CD4-positive, alpha-beta T cell treated with Interleukin-21 for 1 hour (primary cell): ENCODE measurements around the gene CKS1B.
A peak's percentile ranks its signal among the peaks of the same experiment; 100 is the strongest.

Experiments used
- DNase-seq: peaks from one replicate; pipeline ENCODE4 v3.0.0-alpha.2; 2020

CKS1B gene

DNA sequence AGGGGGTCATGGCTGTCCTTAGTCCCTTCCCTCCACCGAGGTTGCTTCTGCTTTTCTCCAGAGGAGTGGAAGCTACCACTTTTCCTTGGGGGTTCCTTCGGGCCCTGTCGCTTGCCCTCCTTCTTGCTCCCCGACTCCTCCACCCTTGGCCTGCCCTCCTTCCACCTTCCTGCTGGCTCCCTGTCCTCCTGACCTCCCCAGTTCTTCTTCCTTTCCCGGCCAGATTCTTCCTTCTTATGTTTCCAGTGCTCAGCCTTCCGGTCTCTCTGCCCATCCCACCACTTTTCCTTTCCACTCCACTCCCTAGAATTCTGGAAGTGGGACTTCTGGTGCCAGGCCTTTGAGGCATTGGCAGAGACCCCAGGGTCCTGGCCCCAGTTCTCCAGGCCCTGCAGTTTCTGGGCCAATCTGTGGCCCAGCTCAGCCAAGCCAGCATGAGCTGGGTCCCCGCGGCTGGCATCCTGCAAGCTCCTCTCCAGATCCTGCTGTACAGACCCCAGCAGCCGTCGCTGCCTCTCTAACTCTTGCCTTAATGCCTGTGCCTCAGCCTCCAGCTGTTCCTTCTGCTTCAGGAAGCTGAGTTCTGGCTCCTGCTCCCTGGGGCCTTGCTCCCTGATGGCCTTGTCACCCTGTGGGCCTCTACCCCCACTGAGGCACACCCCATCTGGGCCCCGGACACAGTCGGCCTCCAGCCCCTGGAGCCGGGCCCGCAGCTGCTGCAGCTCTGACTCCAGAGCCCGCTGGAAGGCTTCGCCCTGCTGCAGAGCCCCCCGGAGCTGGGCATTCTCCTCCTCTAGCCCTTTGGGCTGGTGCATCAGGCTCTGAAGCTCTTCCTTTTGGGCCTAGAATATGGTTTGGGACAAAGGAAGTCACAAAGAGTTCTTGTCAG is 28.3 kb upstream of the CKS1B start:
- no peak for DNase-seq

DNA sequence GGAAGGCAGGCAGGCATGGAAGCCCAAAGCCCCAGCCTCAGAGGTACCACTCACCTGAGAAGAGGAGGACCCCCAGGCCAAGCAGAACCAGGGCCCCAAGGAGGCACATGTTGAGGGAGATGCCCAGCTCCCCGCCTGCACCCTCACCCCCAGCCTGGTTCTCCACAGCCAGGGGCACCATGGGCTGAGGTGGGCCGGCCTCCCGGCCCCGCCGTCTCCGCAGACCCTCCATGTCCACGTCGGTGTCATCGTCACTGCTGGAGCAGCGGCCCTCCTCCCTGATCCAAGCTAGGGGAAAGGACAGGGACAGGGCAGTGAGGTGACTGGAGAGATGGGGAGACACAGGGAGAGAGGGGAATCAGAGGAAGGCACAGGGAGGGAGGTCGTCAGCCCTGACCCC is 26.4 kb upstream of the CKS1B start:
- no peak for DNase-seq

GRCh38 chr1:154951901-154952657 is 22.4 kb upstream of the CKS1B start:
- peak; percentile 81 for DNase-seq

DNA sequence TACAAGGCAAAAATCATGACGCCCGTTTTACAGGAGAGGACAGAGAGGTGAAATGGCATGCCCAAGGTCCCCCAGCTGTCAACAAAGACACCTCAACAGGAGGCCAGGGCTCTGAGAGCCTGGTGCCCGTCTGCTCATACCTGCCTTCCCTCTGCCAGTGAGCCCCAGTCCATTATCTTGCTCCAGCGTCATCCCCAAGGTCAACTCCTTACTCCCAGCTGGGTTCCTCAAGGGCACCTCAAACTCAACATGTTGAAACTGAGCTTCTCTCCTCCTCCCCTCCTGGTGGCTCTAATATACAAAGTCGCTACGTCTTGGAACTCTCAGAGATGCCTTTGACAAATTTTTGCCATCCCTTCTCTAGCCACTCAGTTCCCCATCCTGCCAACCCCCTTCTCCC is 21.8 kb upstream of the CKS1B start:
- no peak for DNase-seq

- DNase-seq: peak; percentile 34
Observed at GRCh38 chr1:154953611-154954038, 20.9 kb upstream of the CKS1B start.

GRCh38 chr1:154954541-154954940 is 19.9 kb upstream of the CKS1B start:
- DNase-seq: peak; percentile 24

- DNase-seq: peak; percentile 99
Observed at GRCh38 chr1:154955039-154955717, 19.3 kb upstream of the CKS1B start.

DNA sequence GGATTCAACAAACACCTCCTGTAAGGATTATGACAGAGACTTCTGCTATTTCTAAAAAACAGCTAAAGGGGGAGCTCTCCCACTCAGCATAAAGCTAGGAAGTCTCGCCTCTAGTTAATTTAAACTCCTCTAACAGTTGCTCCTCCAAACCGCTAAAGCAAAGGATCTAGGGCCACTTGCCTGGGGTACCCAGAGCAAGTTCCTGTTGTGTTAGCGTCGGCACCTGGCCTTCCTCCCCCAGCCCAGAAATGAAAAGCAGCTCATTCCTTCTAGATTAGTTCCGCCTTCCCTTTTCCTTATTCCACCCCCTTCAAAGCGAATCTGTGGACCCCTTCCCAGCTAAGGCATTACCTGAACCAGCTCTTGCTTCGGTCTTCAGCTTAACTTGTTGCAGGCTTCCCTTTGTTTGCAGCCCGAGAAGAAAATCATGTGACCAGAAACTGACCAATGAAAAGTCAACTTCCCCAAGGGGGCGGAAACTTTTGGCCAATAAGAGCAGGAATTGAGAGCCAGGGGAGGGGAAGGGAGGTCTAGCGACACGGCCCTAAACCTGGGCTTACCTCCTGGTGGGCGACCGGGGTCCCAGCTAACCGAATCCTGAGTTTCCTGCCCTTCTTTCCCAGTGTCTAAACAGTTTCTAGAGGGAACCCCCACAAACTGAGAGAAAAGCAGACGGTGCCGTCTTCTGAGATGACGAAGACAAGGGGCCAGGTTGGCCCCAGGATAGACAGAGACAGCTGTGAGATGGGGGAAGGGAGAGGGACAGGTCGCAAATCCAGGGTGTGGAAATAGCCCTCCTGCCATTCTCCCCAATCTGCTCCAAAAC is 18.6 kb upstream of the CKS1B start, which contains the start of gene PBXIP1:
TSS of gene PBXIP1 (minus strand) at position 382 of the 826 bp plus-strand sequence. CDS start 2,378 bp downstream, outside the sequence.
- DNase-seq: peak; percentile 96

- no peak for DNase-seq
Observed at GRCh38 chr1:154956544-154956941, 17.9 kb upstream of the CKS1B start.

- DNase-seq: no peak
Observed at GRCh38 chr1:154957091-154957657, 17.3 kb upstream of the CKS1B start.

GRCh38 chr1:154958036-154958435 is 16.4 kb upstream of the CKS1B start:
- DNase-seq: no peak

DNA sequence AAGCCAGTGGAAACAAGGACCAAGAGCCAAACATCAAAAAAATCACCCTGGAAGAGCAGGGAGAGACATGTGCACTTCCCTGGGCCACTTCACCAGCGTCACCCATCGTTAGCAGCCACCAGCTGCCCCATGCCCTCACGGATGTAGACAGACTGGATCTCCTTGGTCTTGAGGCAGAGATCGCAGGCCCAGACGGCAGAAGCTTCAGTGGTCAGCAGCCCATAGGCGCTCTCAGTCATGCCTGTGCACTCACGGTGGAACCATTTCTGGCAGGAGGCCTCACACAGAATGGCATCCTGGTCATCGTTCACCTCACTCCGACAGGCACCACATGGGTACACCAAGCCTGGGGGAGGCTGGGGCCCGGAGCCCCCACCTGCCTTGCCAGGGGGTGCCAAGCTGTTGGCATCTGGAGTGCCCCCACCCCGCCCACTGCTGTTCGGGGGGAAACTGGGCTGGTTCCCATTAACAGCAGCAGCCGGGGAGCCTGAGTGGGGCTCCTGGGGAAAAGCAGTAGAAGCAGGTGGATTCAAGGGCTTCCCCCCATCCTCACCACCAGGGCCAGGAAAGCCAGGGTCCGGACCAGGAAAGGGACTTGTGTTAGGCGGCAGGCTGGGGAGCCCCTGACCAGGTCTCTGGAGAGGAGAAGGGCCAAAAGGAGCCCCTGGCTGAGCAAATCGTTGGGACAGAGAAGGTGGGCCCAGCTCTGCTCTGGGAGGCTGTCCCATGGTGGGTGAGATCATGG is 15.6 kb upstream of the CKS1B start:
- no peak for DNase-seq

DNA sequence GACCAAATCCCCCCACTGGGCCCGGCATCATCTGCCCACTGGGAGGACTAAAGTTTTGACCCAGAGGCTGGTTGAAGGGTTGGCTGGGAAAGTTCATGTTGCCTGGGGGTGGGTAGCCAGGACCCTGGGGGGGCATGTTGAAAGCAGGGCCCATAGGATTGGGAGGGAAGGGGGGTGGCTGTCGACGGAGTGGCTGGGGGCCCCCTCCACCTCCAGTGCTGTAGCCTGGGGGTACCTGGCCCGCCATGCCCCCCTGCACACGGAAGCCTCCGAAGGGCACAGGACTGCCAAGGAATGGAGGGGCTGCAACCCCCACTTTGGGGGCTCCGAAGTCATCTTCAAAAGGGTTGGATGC is 15.1 kb upstream of the CKS1B start:
- no peak for DNase-seq

DNA sequence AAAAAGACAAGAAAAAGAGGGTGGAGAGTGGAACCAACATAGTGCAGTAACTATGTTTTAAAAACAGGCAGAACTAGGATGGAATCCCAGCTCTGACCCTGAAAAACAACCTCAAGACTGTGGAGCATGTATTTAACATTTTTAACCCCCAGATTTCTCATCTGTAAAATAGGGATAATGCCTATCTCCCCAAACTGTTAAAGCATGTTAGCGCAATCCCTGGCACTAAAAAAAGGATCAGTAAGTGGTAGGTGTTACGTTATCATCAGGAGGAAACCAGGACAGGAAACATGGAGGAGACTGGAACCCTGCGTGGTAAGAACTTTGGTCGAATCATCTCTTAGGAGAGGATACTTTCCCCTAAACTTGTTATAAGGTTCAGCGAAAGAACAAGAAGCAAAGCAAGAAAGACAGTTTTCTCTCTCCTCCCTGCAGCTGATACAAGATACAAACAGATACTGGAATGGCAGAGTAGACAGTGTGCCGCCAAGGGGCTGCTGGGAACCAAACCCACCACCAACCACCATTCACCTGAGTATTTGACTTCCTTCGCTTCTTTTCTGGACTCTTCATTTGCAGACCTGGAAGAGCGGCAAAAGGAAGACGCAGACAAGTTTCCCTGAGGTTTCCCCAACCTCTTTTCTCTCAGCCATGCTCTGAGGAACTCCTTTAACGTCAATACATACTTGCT is 13.9 kb upstream of the CKS1B start:
- DNase-seq: no peak

DNA sequence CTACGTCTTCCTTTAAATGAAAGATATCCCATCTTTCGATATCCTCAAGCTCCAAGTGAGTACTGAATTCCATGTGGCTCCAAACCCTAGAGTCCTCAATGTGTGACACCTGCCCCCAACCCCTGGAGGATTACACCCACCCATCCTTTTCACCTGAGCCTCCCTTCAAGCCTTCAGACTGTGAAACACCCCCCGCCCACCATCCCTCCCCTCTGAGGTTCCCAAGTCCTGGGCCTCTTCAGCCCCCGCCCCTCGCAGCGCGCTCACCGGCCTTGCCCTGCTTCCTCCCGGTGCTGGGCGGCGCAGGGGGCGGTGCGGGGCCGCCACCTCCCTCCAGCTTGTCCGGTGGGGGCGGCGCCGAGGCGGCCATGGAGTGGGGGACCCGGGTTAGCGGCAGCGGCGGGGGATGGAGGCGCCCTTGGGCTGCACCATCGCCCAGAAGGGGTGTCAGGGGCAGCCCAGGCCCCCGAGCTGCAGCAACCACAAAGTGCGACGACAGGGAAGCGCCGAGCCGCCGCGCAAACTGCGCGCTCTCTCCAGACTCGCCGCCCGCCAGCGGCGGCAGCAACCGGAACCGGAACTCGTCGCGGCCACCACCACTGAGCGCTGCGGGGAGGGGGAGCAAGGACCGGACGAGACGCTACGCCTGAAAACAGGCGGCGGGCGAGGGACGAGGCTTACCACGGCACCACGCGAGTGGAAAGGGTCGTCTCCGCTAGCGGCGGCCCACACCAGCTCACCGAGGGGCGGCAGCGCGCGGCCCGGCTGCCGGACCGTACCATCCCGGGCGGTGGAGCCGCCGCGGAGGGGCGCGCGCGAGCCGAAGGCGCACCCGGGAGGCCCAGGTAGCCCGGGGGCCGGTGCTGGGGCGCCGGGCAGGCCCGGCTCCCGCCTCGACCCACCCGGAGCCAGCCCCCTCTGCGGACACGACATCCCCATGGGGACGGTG is 13.0 kb upstream of the CKS1B start, which contains the start of gene PYGO2:
TSS of gene PYGO2 (minus strand) at position 576 of the 949 bp plus-strand sequence. CDS start at position 370, 206 bp downstream.
- DNase-seq: peak; percentile 85

DNA sequence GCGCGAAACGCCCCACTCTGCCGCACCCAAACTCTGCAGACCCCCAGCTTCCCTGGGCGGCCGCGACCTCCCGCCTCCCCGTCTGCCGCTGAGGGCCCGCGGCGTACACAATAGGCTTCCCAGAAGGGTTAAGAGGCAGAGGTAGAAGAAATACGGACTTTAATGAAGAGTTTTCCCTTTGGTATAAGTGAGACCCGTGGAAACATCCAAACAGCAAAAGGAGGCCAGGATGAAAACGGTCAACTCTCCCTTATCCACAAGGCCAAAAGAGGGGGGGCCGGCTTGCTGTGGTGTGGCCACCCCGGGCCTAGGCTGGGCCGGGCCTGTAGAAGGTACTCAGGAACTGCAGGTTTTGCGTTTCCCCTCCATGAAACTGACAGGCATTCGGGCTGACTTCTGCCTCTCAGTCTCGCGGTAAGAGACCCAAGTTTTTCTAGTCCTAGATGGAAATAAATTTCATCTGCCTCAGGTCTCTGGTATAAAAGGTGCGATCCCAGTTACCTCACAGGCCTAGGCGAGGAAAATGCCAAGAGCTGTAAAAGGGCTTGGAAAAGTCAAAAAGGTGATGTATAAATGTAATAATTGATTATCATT is 12.2 kb upstream of the CKS1B start:
- peak; percentile 37 for DNase-seq

GRCh38 chr1:154962795-154963330 is 11.6 kb upstream of the CKS1B start:
- no peak for DNase-seq

- no peak for DNase-seq
Observed at GRCh38 chr1:154963643-154964042, 10.8 kb upstream of the CKS1B start.

DNA sequence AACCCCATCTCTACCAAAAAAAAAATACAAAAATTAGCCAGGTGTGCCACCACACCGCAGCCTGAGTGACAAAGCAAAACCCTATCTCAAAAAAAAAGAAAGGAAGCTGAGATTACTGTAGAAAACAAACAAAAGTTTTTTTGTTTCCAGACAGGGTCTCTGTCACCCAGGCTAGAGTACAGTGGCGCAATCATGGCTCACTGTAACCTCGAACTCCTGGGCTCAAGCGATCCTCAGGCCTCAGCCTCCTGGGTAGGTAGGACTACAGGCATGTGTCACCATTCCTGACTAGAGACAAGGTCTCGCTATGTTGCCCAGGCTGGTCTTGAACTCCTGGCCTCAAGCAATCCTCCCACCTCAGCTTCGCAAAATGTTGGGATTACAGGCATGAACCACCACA is 10.1 kb upstream of the CKS1B start:
- DNase-seq: no peak
